ENCODE results near the gene TSTD1. TPM values are rescaled to one million over a fixed set of nuclear protein-coding genes. Genes with fewer than 3 reads are reported as not detected.

TSTD1 gene
- total RNA-seq, result 29.7 TPM

GRCh38 chr1:161038523-161039153 is at the start of gene TSTD1:
Gene TSTD1 (minus strand): TSS chr1:161038964. CDS start chr1:161038889, 75 bp downstream.

GRCh38 chr1:161069731-161070270 is 31.0 kb upstream of the TSTD1 start, which contains the start of gene ARHGAP30:
Gene ARHGAP30 (minus strand): TSS chr1:161069891. CDS start chr1:161069624, 267 bp downstream.

GRCh38 chr1:161045736-161046604 is 7.2 kb upstream of the TSTD1 start, which contains the start of gene USF1:
Gene USF1 (minus strand): TSS chr1:161045977. CDS start chr1:161043275, 2,702 bp downstream.

GRCh38 chr1:161020509-161021164 is 18.1 kb downstream of the TSTD1 start, which contains the start of gene F11R:
Gene F11R (minus strand): TSS chr1:161021152. CDS start chr1:161021073, 79 bp downstream.

Other genes starting within 250 kb of the TSTD1 start
- gene LY9, start 242.8 kb downstream of the TSTD1 start, total RNA-seq, result 0.71 TPM
- gene CD244, start 176.1 kb downstream of the TSTD1 start, total RNA-seq, result 0.16 TPM
- gene ITLN1, start 153.8 kb downstream of the TSTD1 start, total RNA-seq, result not detected
- not detected for gene ITLN2, start 84.2 kb downstream of the TSTD1 start, total RNA-seq
- 19.3 TPM for gene F11R, start 17.8 kb downstream of the TSTD1 start, total RNA-seq
- gene USF1, start 7.0 kb upstream of the TSTD1 start, total RNA-seq, result 69.9 TPM
- gene ARHGAP30, start 30.9 kb upstream of the TSTD1 start, total RNA-seq, result 2.1 TPM
- gene NECTIN4, start 50.6 kb upstream of the TSTD1 start, total RNA-seq, result 3.6 TPM
- gene KLHDC9, start 59.4 kb upstream of the TSTD1 start, total RNA-seq, result 4.6 TPM
- gene PFDN2, start 79.1 kb upstream of the TSTD1 start, total RNA-seq, result 28.0 TPM
- gene NIT1, start 79.1 kb upstream of the TSTD1 start, total RNA-seq, result 24.8 TPM
- gene DEDD, start 93.7 kb upstream of the TSTD1 start, total RNA-seq, result 40.2 TPM
- 107 TPM for gene UFC1, start 115.0 kb upstream of the TSTD1 start, total RNA-seq
- 28.2 TPM for gene USP21, start 120.5 kb upstream of the TSTD1 start, total RNA-seq
- gene PPOX, start 127.5 kb upstream of the TSTD1 start, total RNA-seq, result 24.5 TPM
- gene B4GALT3, start 138.5 kb upstream of the TSTD1 start, total RNA-seq, result 25.2 TPM
- gene ADAMTS4, start 160.1 kb upstream of the TSTD1 start, total RNA-seq, result 5.4 TPM
- gene NDUFS2, start 163.4 kb upstream of the TSTD1 start, total RNA-seq, result 103 TPM
- 6.3 TPM for gene FCER1G, start 176.3 kb upstream of the TSTD1 start, total RNA-seq
- gene APOA2, start 184.7 kb upstream of the TSTD1 start, total RNA-seq, result not detected
- gene TOMM40L, start 187.1 kb upstream of the TSTD1 start, total RNA-seq, result 13.5 TPM
- not detected for gene NR1I3, start 199.2 kb upstream of the TSTD1 start, total RNA-seq
- gene PCP4L1, start 219.8 kb upstream of the TSTD1 start, total RNA-seq, result 31.3 TPM